ENCODE data around the gene SLC28A3.
"Not testable (repeated sequence)": the region's sequence is repeated elsewhere in the genome, so short reads cannot be mapped to it uniquely, and the experiment has no call there.

Gene SLC28A3

GRCh38 chr9:84340535-84340934 lies at the start of gene SLC28A3:
Gene SLC28A3 (minus strand): TSS chr9:84340758. CDS start chr9:84340633, 125 bp downstream.
- no peak for TF ChIP-seq CTCF (IDR thresholded peaks at IDR 0.05; ENCODE audit: insufficient read depth, missing control alignments)
- no peak for FAIRE-seq
- no peak for DNase-seq (ENCODE audit: insufficient read length, low spot score)

GRCh38 chr9:84390254-84390653 lies 49.7 kb upstream of the SLC28A3 start:
- DNase-seq (ENCODE audit: insufficient read length, low spot score); FAIRE-seq: not testable (repeated sequence)

- no peak for FAIRE-seq
- no peak for TF ChIP-seq CTCF (IDR thresholded peaks at IDR 0.05; ENCODE audit: insufficient read depth, missing control alignments)
- no peak for DNase-seq (ENCODE audit: insufficient read length, low spot score)
Measured at GRCh38 chr9:84387821-84388220, 47.3 kb upstream of the SLC28A3 start.

GRCh38 chr9:84386753-84387152 lies 46.2 kb upstream of the SLC28A3 start:
- DNase-seq (ENCODE audit: insufficient read length, low spot score) (no peak), FAIRE-seq (no peak)
- no peak for TF ChIP-seq CTCF (IDR thresholded peaks at IDR 0.05; ENCODE audit: insufficient read depth, missing control alignments)

- FAIRE-seq (no peak), DNase-seq (ENCODE audit: insufficient read length, low spot score) (no peak)
- no peak for TF ChIP-seq CTCF (IDR thresholded peaks at IDR 0.05; ENCODE audit: insufficient read depth, missing control alignments)
Measured at GRCh38 chr9:84385386-84386040, 45.0 kb upstream of the SLC28A3 start.

- no peak for TF ChIP-seq CTCF (IDR thresholded peaks at IDR 0.05; ENCODE audit: insufficient read depth, missing control alignments)
- DNase-seq (ENCODE audit: insufficient read length, low spot score) (no peak), FAIRE-seq (no peak)
Measured at GRCh38 chr9:84384617-84385016, 44.1 kb upstream of the SLC28A3 start.

GRCh38 chr9:84383178-84383577 lies 42.6 kb upstream of the SLC28A3 start:
- DNase-seq (ENCODE audit: insufficient read length, low spot score): no peak
- no peak for TF ChIP-seq CTCF (IDR thresholded peaks at IDR 0.05; ENCODE audit: insufficient read depth, missing control alignments)

GRCh38 chr9:84382720-84383119 lies 42.2 kb upstream of the SLC28A3 start:
- DNase-seq (ENCODE audit: insufficient read length, low spot score) (no peak), FAIRE-seq (no peak)
- TF ChIP-seq CTCF (IDR thresholded peaks at IDR 0.05; ENCODE audit: insufficient read depth, missing control alignments): no peak

More at GRCh38 chr9:84383178-84383577, 42.6 kb upstream of the SLC28A3 start:
- no peak for FAIRE-seq

All from D721Med (cell line).